Fibroblast of skin of left biceps (primary cell): ENCODE measurements around the gene KATNAL1.
"Not testable (repeated sequence)": the region's sequence is repeated elsewhere in the genome, so short reads cannot be mapped to it uniquely, and the experiment has no call there.

Source experiments
- DNase-seq, 2 experiments: peaks; one replicate each; pipeline ENCODE4 v3.0.0-alpha.2; 2013; ENCODE audit warnings: low read depth in 2 of 2

Gene KATNAL1

GRCh38 chr13:30292325-30292724 is 15.0 kb downstream of the KATNAL1 start:
- DNase-seq = no peak

- no peak for DNase-seq
Observed at GRCh38 chr13:30290812-30291436, 16.4 kb downstream of the KATNAL1 start.

- no peak for DNase-seq
Observed at GRCh38 chr13:30289533-30289932, 17.8 kb downstream of the KATNAL1 start.

- not testable (repeated sequence) for DNase-seq
Observed at GRCh38 chr13:30286059-30286458, 21.3 kb downstream of the KATNAL1 start.

- no peak for DNase-seq
Observed at GRCh38 chr13:30276178-30276577, 31.2 kb downstream of the KATNAL1 start.

GRCh38 chr13:30274083-30274482 is 33.3 kb downstream of the KATNAL1 start:
- DNase-seq = no peak

- DNase-seq = not testable (repeated sequence)
Observed at GRCh38 chr13:30270035-30270434, 37.3 kb downstream of the KATNAL1 start.

- no peak for DNase-seq
Observed at GRCh38 chr13:30268673-30269072, 38.7 kb downstream of the KATNAL1 start.

GRCh38 chr13:30266756-30267155 is 40.6 kb downstream of the KATNAL1 start:
- peak in 1 of 2 experiments; percentile 5 for DNase-seq

GRCh38 chr13:30259149-30259733 is 48.1 kb downstream of the KATNAL1 start:
- not testable (repeated sequence) for DNase-seq

- no peak for DNase-seq
Observed at GRCh38 chr13:30257468-30258099, 49.8 kb downstream of the KATNAL1 start.

GRCh38 chr13:30256713-30257467 is 50.5 kb downstream of the KATNAL1 start:
- no peak for DNase-seq

GRCh38 chr13:30255696-30256095 is 51.7 kb downstream of the KATNAL1 start:
- DNase-seq = no peak

- no peak for DNase-seq
Observed at GRCh38 chr13:30253830-30254229, 53.5 kb downstream of the KATNAL1 start.

GRCh38 chr13:30247406-30247805 is 59.9 kb downstream of the KATNAL1 start:
- no peak for DNase-seq

GRCh38 chr13:30241532-30241931 is 65.8 kb downstream of the KATNAL1 start:
- no peak for DNase-seq

GRCh38 chr13:30240608-30241007 is 66.7 kb downstream of the KATNAL1 start:
- DNase-seq = no peak

GRCh38 chr13:30235216-30235615 is 72.1 kb downstream of the KATNAL1 start:
- no peak for DNase-seq

- DNase-seq = no peak
Observed at GRCh38 chr13:30234619-30235162, 72.7 kb downstream of the KATNAL1 start.

GRCh38 chr13:30224732-30225131 is 82.6 kb downstream of the KATNAL1 start:
- no peak for DNase-seq

- no peak for DNase-seq
Observed at GRCh38 chr13:30222254-30222653, 85.1 kb downstream of the KATNAL1 start.

GRCh38 chr13:30216111-30216510 is 91.2 kb downstream of the KATNAL1 start:
- no peak for DNase-seq
